CD4-positive, alpha-beta T cell treated with Interleukin-21 for 1 hour (primary cell): Measurements from ENCODE around the gene ANKRD55.
"Not testable (repeated sequence)": the region's sequence is repeated elsewhere in the genome, so short reads cannot be mapped to it uniquely, and the experiment has no call there.

Experiments
- DNase-seq: peaks from one replicate; pipeline ENCODE4 v3.0.0-alpha.2; 2020

Gene ANKRD55

GRCh38 chr5:56233230-56233629 lies at the start of gene ANKRD55:
Gene ANKRD55, minus strand, starts transcription at chr5:56233330. Its CDS starts 417 bp downstream, at chr5:56232913.
- no peak for DNase-seq

GRCh38 chr5:56282216-56282615 lies 49.1 kb upstream of the ANKRD55 start:
- DNase-seq: no peak

DNA sequence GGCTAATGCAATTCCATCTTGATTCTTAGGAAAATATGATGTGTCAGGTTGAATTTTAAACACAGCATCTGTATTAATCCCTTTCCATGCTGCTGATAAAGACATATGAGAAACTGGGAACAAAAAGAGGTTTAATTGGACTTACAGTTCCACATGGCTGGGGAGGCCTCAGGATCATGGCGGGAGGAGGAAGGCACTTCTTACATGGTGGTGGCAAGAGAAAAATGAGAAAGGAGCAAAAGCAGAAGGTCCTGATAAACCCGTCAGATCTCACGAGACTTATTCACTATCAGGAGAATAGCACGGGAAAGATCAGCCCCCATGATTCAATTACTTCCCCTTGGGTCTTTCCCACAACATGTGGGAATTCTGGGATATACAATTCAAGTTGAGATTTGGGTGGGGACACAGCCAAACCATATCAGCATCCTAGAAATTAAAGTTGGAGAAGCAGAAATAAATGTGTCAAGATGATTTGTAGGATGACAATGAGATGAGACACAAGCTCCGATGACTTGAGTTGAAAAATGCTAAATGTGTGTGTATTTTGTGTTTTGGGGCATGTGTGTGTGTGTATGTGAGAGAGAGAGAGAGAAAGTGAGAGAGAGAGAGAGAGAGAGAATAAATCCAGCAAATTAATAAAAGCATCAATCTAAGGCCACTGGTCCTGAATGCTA lies 48.5 kb upstream of the ANKRD55 start:
- no peak for DNase-seq

GRCh38 chr5:56279979-56280378 lies 46.8 kb upstream of the ANKRD55 start:
- no peak for DNase-seq

GRCh38 chr5:56279291-56279690 lies 46.2 kb upstream of the ANKRD55 start:
- no peak for DNase-seq

- DNase-seq: no peak
Observed at GRCh38 chr5:56278335-56278753, 45.2 kb upstream of the ANKRD55 start.

DNA sequence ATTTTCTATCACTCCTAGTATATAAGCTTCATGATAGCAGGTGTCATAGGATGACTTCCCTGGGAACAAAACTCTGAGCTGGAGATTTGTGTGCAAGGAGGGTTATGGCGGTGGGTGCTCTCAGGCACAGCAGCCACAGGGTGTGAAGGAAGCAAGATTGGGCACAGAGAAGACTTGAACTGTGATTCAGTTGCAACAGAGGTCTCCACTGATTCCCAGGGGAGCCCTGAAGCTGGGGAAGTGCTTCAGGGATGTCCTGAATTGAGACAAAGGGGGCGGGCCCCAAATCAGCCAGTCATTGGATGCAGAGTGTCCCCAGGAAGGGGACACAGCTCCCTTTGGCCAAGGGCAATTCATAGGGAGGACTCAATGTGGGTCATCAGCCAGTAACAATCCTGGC lies 44.4 kb upstream of the ANKRD55 start:
- no peak for DNase-seq

DNA sequence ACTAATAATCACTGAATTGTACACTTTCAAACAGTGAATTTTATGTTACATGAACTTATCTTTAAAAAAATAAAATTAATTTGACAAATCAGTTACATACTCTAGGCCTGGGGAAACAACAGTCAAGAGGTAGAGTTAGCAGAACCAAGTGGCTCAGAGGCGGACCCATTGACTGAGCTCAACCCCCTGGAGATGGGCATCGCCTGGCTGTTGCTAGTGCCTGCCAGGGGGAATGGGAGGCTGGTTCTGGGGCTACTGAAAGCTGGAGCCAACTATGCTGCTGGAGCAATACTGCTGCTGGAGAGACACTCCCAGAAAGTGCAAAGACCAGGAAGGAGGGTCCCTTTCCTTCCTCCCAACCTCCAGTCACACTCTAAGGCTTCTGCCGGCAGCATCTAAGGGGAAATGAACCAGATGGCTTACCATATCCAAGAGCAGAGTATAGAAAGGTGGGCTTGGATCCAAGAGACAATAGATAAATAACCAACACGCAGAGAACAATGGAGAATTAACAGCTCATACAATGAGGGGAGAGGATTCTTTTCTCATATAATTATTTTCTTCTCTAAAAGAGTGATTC lies 40.3 kb upstream of the ANKRD55 start:
- no peak for DNase-seq

DNA sequence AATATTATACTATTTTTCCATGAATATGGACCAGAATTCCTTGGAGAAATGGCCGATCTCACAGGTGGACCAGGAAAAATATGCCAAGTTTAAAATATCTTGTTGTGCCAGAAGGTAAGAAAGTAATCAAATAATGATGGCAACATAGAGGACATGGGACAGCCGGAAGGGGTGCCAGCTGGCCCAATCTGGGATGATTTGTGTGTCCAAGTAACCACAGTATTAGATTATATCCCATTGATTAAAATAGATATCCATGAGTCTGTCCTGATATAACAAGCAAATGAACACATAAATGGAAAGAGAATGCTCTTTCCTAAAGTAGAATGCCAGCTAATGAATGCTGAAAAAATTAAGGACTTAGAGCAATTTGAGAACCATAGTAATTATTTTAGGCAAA lies 39.6 kb upstream of the ANKRD55 start:
- no peak for DNase-seq

GRCh38 chr5:56270568-56271392 lies 37.6 kb upstream of the ANKRD55 start:
- peak; percentile 80 for DNase-seq

GRCh38 chr5:56270058-56270457 lies 36.9 kb upstream of the ANKRD55 start:
- no peak for DNase-seq

- DNase-seq: peak; percentile 35
Observed at GRCh38 chr5:56269216-56269927, 36.2 kb upstream of the ANKRD55 start.

GRCh38 chr5:56268707-56269106 lies 35.6 kb upstream of the ANKRD55 start:
- not testable (repeated sequence) for DNase-seq

DNA sequence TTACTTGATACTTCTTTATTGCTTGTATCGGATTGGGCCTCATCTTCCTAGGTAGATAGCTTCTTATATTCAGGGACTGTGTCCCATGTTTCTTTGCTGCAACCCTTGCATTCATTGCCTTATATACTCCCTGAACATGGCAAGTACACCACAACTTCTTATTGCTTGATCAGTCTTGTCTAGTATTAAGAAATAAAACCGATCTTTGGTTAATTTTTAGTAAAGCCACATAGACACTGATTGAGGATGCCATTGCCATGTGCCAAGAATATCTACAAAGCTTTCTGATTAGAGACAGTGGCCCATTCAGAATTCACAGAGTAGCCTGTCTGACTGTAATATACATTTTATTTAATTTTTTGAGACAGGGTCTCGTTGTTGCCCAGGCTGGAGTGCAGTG lies 34.7 kb upstream of the ANKRD55 start:
- DNase-seq: no peak

- peak; percentile 34 for DNase-seq
Observed at GRCh38 chr5:56264417-56265025, 31.4 kb upstream of the ANKRD55 start.

- no peak for DNase-seq
Observed at GRCh38 chr5:56262279-56262678, 29.1 kb upstream of the ANKRD55 start.

DNA sequence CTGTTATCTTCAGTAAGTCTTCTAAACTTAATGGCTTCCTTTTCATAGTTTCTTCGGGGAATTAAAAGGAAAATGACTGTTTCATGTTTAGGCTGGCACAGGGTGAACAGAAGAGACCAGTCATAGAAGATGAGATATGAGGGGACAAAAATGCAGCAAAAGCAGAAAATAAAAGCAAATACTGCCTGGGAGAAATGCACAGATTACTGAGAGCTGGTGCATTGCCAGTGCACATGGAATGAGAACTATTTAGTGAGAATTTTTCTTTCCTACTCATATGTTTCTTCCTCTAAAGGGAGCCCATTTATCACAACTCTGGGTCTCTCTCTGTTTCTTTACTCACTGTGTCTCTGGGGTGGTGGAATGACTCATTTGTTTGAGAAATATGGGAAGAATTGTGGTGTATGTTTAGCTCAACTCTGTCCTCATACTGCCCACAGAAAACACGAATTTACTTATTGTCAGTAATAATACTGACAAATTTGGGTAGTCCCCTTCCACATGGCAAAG lies 25.9 kb upstream of the ANKRD55 start:
- DNase-seq: no peak

DNA sequence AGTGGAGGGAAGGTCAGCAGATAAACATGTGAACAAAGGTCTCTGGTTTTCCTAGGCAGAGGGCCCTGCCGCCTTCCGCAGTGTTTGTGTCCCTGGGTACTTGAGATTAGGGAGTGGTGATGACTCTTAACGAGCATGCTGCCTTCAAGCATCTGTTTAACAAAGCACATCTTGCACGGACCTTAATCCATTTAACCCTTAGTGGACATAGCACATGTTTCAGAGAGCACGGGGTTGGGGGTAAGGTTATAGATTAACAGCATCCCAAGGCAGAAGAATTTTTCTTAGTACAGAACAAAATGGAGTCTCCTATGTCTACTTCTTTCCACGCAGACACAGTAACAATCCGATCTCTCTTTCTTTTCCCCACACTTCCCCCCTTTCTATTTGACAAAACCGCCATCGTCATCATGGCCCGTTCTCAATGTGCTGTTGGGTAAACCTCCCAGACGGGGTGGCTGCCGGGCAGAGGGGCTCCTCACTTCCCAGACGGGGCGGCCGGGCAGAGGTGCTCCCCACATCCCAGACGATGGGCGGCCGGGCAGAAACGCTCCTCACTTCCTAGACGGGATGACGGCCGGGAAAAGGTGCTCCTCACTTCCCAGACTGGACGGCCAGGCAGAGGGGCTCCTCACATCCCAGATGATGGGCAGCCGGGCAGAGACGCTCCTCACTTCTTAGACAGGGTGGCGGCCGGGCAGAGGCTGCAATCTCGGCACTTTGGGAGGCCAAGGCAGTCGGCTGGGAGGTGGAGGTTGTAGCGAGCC lies 24.8 kb upstream of the ANKRD55 start:
- DNase-seq: not testable (repeated sequence)

GRCh38 chr5:56257010-56257409 lies 23.9 kb upstream of the ANKRD55 start:
- no peak for DNase-seq

DNA sequence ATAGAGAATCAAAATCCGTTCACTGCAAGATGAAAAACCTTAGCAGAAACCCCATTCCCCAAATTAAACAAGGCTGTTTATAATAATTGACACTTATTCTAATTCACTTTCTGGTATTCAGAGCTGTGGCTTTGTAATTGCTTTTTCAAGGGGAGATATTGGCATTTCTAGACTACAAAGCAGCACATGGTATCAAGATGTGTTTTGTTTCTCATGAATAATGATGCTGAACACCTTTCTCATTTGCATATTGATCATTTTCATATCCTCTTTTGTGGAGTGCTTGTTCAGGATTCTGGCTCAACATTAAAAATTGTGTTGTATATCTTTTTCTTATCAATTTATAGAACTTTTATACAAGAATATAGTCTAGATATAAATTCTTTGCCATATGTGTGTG lies 22.4 kb upstream of the ANKRD55 start:
- no peak for DNase-seq

- DNase-seq: no peak
Observed at GRCh38 chr5:56253924-56254323, 20.8 kb upstream of the ANKRD55 start.

DNA sequence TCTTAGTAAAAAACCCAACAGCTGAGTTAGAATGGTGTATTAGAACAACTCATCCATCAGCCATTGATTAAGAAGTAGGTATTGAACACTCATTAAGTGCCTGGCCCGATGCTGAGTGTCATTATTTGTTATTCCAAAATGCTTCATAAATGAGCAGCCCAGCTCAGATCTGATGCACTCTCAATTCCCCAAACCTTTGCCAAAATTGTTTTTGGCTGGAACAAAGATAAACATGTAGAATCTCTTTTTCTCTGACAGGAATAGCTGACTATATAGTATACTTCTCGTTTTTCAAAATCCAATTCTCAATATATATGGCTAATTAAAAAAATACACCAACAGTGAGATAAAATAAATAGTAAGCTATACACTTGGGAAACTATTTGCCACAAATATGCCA lies 20.0 kb upstream of the ANKRD55 start:
- DNase-seq: no peak
